GM12874 (cell line): ENCODE results near the gene SPG7.

Experiments used
- TF ChIP-seq, protein P1 (sequence below): IDR thresholded peaks from 2 replicates; pipeline ENCODE4 v1.5.1; 2011; ENCODE audit warnings: low read depth, mild to moderate bottlenecking, control low read depth, low read length, moderate library complexity; ENCODE audit not compliant: insufficient read depth

Gene SPG7

DNA sequence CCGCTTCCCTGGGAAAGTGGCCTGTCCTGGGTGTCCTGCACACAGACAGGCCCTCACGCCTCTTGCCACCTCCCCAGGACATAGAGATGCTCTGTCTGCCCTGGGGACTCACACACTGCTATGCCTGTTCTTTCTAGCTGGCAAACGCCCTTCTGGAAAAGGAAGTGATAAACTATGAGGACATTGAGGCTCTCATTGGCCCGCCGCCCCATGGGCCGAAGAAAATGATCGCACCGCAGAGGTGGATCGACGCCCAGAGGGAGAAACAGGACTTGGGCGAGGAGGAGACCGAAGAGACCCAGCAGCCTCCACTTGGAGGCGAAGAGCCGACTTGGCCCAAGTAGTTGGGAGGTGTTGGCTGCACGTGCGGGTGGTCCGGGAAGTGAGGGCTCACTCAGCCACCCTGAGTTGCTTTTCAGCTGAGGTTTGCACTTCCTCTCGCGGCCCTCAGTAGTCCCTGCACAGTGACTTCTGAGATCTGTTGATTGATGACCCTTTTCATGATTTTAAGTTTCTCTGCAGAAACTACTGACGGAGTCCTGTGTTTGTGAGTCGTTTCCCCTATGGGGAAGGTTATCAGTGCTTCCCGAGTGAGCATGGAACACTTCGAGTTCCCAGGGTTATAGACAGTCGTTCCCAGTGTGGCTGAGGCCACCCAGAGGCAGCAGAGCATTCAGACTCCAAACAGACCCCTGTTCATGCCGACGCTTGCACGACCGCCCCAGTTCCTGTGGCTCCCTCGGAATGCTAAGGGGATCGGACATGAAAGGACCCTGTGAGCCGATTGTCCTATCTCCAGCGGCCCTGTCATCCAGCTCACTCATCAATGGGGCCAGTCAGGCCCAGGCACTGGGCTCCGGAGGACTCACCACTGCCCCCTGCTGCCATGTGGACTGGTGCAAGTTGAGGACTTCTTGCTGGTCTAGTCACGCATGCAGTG lies 48.8 kb downstream of the SPG7 start:
- TF ChIP-seq, protein P1, sequence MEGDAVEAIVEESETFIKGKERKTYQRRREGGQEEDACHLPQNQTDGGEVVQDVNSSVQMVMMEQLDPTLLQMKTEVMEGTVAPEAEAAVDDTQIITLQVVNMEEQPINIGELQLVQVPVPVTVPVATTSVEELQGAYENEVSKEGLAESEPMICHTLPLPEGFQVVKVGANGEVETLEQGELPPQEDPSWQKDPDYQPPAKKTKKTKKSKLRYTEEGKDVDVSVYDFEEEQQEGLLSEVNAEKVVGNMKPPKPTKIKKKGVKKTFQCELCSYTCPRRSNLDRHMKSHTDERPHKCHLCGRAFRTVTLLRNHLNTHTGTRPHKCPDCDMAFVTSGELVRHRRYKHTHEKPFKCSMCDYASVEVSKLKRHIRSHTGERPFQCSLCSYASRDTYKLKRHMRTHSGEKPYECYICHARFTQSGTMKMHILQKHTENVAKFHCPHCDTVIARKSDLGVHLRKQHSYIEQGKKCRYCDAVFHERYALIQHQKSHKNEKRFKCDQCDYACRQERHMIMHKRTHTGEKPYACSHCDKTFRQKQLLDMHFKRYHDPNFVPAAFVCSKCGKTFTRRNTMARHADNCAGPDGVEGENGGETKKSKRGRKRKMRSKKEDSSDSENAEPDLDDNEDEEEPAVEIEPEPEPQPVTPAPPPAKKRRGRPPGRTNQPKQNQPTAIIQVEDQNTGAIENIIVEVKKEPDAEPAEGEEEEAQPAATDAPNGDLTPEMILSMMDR, result peak; percentile 89

DNA sequence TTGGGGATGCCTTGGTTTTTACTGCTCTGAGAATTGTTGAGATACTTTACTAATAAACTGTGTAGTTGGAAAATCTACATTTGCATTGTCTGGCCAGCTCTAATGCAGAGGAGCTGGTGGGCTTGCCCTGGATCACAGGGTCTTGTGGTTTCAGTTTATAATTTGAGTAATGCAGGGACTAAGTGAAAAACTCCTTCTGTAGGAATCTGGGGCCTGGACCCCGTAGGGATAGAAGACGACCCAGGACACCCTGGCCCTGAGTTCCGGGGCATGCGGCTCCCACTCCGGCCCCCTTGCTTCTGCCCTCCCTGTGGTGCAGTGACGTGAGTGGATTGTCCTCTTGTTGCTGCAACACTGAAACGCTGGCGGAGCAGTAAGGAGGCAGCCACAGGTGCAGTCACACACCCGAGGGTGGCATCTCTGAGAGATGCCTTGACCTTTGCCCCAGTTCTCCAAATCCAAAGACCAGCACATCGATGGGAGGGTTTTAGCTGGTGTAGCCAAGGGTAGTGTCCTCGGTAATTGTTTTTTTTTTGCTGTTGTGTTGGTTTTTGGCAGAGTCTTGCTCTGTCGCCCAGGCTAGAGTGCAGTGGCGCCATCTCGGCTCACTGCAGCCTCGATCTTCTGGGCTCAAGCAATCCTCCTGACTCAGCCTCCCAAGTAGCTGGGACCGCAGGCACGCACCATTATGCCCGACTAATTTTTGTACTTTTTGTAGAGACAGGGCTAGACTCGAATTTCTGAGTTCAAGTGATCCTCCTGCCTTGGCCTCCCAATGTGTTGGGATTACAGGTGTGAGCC lies 49.7 kb downstream of the SPG7 start:
- TF ChIP-seq, protein P1, result no peak

DNA sequence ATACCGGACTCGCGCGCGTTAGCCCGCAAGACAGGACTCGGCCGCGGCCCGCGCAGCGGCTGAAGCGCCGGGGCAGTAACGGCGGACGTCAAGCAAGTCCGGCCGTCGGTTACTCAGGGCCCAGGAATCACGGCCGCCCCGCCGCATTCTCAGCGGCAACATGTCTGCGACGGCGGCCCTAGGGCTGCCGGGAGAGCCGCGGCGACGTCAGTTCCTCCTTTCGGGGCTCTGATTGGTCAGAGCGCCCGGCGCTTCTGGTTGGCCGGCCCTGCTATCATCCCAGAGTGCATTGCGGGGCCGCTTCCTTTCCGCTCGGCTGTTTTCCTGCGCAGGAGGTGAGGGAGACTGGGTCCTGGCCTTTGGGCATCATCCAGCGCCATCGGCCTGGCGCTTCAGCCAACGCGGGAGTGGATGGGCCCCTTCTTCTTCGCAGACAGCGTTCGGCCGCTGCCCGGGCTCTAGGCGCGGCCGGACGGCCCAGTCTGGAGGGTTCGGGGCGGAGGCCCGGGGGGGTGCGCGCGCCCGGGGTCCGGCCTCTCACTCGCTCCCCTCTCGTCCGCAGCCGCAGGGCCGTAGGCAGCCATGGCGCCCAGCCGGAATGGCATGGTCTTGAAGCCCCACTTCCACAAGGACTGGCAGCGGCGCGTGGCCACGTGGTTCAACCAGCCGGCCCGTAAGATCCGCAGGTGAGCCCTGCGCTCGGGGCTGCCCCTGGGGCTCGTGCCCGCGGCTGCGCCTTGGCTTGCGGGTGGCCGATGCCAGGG lies 52.4 kb downstream of the SPG7 start, which contains the start of gene RPL13:
TSS of gene RPL13 (plus strand) at position 305 of the 764 bp plus-strand sequence. CDS start at position 583, 278 bp downstream.
- TF ChIP-seq, protein P1, result no peak

DNA sequence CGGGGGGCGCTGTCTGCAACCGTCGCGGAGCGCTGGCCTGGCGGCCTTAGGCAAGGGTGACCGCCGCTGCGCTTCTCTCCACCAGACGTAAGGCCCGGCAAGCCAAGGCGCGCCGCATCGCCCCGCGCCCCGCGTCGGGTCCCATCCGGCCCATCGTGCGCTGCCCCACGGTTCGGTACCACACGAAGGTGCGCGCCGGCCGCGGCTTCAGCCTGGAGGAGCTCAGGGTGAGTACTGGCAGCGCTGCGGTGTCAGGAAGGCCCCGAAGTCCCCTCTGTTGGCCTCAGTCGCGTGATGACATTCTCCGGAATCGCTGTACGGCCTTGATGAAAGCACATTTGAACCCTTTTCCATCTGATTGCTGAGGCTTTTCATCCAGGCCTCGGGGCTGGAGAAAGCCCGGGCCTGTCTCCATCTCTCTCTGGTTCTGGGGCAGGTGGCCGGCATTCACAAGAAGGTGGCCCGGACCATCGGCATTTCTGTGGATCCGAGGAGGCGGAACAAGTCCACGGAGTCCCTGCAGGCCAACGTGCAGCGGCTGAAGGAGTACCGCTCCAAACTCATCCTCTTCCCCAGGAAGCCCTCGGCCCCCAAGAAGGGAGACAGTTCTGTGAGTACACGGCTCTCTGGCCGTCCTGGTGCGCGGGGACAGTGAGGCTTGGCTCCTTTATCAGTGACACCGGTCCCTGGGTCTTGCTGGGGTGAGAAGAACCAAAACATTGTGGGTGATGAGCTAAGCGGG lies 53.1 kb downstream of the SPG7 start:
- TF ChIP-seq, protein P1, result no peak

DNA sequence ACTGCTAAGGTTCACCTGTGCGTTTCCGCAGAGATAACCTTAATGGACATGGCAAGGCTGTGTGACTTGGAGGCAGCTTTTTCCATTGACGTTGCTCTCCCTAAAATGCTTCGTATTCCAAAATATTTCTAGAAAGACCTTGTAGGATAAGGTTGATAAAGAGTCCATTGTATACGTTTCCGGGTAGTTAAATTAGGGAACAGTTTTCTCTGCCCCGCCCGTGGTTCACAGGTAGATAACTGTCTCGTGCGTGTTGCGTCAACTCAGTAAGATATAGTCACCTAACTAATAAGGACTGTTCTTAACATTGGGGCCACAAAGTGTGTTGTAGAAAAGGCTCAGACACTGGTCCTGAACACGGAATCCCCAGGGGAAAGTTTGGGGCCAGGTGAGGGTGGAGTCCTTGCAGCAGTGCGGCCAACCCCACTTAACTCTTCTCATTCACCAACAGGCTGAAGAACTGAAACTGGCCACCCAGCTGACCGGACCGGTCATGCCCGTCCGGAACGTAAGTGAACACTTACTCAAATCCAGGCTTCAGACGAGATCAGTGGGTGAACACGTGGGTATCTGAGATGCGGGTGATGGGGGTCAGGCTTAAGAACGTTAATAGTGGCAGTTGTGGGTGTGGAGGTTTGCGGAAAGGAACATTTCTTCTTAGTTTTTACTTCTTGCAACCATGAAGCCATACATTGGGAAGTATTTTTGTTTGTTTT lies 53.8 kb downstream of the SPG7 start:
- TF ChIP-seq, protein P1, result no peak

DNA sequence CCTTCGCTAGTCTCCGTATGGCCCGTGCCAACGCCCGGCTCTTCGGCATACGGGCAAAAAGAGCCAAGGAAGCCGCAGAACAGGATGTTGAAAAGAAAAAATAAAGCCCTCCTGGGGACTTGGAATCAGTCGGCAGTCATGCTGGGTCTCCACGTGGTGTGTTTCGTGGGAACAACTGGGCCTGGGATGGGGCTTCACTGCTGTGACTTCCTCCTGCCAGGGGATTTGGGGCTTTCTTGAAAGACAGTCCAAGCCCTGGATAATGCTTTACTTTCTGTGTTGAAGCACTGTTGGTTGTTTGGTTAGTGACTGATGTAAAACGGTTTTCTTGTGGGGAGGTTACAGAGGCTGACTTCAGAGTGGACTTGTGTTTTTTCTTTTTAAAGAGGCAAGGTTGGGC lies 54.7 kb downstream of the SPG7 start:
- TF ChIP-seq, protein P1, result no peak
